GM12878 (cell line): ENCODE results near the gene SNCAIP.

Experiments used
- CEBPB ChIP-seq, 2 experiments: fragments of 150-350 bp in 1 of 2; IDR thresholded peaks; 2 replicates each; pipeline ENCODE4 v1.6.1; 2012 to 2014; ENCODE audit warnings: low read depth in 2 of 2, low read length in 2 of 2, borderline replicate concordance in 1 of 2, inconsistent platforms in 1 of 2
- POLR2AphosphoS5 ChIP-seq: IDR thresholded peaks from 2 replicates; pipeline ENCODE4 v1.6.1; 2011; ENCODE audit warnings: mild to moderate bottlenecking, low read length, inconsistent platforms

DNA sequence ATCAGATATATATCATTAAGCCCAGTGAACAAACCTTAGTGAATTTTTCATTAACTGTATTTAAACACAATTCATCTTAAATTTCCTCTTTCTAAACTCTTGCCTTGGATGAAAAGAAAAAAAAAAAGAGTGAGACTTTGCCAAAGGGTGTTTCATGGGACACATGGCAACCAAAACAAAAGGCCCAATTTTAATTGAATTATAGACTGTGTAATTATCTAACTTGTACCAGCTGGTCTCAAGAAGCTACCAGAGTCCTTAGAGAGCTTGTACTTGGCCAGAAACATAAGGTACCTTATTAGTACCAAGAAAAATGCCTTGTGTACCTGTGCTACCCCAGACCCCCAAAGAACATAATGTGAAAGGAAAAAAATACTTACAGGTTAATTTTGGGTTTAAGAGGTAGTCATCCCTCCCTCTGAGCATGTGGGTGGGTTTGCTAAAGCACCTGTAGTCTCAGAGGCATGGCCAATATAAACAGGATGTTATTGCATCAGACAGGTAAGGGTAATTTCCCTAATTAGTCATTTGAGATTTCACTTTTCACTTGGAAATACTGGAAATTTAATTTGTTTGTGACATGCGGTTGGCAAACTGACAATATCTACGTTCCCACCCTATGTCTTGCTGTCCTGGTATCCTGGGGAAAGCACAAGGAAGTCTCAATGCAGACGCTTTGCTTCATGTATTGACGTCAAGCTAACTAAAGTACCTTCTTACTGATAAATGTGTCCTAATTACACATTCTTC lies 90.1 kb downstream of the SNCAIP start:
- TF ChIP-seq CEBPB (IDR thresholded peaks at IDR 0.05; ENCODE audit: borderline replicate concordance in 1 of 2, low read depth in 2 of 2, low read length in 2 of 2): no peak
- no peak for TF ChIP-seq POLR2AphosphoS5
